Measurements from ENCODE around the gene IDS.
A peak's percentile ranks its signal among the peaks of the same experiment; 100 is the strongest.

The IDS gene

GRCh38 chrX:149513825-149514428 lies 8.8 kb upstream of the IDS start:
- Histone ChIP-seq H3K4me1 (ENCODE audit: control insufficient read depth, low read length) (no peaks in the 10 kb centered on the region), H3K27ac (ENCODE audit: low read depth, low read length) (no peak overlapping the region), H3K4me3 (ENCODE audit: low read length) (no peak overlapping the region), H3K9me2 (replicated peaks; ENCODE audit: control insufficient read depth, low read length) (no peaks in the 10 kb centered on the region), H3K79me2 (ENCODE audit: control insufficient read depth, low read length) (no peaks in the 10 kb centered on the region), H3K27me3 (ENCODE audit: control insufficient read depth, low read length) (0 out of 2 replicates have a peak, but pooled peaks cover 4% of the 10 kb centered on the region), H3K9me3 (ENCODE audit: control insufficient read depth, insufficient read depth, low read length) (no peaks in the 10 kb centered on the region), H4K20me1 (ENCODE audit: control insufficient read depth, insufficient read depth, low read depth, low read length) (no peaks in the 10 kb centered on the region), H3F3A (ENCODE audit: control insufficient read depth, insufficient read depth) (no peaks in the 10 kb centered on the region), H3K36me3 (ENCODE audit: control insufficient read depth, low read length) (no peaks in the 10 kb centered on the region), H3K4me2 (ENCODE audit: low read length) (no peak overlapping the region)
- TF ChIP-seq EZH2phosphoT487 (IDR thresholded peaks at IDR 0.05; ENCODE audit: borderline replicate concordance, low read length), result no peak
- TF ChIP-seq, protein P1, sequence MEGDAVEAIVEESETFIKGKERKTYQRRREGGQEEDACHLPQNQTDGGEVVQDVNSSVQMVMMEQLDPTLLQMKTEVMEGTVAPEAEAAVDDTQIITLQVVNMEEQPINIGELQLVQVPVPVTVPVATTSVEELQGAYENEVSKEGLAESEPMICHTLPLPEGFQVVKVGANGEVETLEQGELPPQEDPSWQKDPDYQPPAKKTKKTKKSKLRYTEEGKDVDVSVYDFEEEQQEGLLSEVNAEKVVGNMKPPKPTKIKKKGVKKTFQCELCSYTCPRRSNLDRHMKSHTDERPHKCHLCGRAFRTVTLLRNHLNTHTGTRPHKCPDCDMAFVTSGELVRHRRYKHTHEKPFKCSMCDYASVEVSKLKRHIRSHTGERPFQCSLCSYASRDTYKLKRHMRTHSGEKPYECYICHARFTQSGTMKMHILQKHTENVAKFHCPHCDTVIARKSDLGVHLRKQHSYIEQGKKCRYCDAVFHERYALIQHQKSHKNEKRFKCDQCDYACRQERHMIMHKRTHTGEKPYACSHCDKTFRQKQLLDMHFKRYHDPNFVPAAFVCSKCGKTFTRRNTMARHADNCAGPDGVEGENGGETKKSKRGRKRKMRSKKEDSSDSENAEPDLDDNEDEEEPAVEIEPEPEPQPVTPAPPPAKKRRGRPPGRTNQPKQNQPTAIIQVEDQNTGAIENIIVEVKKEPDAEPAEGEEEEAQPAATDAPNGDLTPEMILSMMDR (IDR thresholded peaks at IDR 0.05; ENCODE audit: low read depth, low read length, poor library complexity, severe bottlenecking), result no peak

- Histone ChIP-seq H4K20me1 (ENCODE audit: control insufficient read depth, insufficient read depth, low read depth, low read length) (no peaks in the 10 kb centered on the region), H3K27me3 (ENCODE audit: control insufficient read depth, low read length) (0 out of 2 replicates have a peak, but pooled peaks cover 3% of the 10 kb centered on the region), H3K4me3 (ENCODE audit: low read length) (no peak overlapping the region), H3K27ac (ENCODE audit: low read depth, low read length) (no peak overlapping the region), H3K79me2 (ENCODE audit: control insufficient read depth, low read length) (no peaks in the 10 kb centered on the region), H3K36me3 (ENCODE audit: control insufficient read depth, low read length) (no peaks in the 10 kb centered on the region), H3K4me2 (ENCODE audit: low read length) (no peak overlapping the region), H3F3A (ENCODE audit: control insufficient read depth, insufficient read depth) (no peaks in the 10 kb centered on the region), H3K4me1 (ENCODE audit: control insufficient read depth, low read length) (no peaks in the 10 kb centered on the region), H3K9me2 (replicated peaks; ENCODE audit: control insufficient read depth, low read length) (no peaks in the 10 kb centered on the region), H3K9me3 (ENCODE audit: control insufficient read depth, insufficient read depth, low read length) (no peaks in the 10 kb centered on the region)
- no peak for TF ChIP-seq EZH2phosphoT487 (IDR thresholded peaks at IDR 0.05; ENCODE audit: borderline replicate concordance, low read length)
- TF ChIP-seq, protein P1 (IDR thresholded peaks at IDR 0.05; ENCODE audit: low read depth, low read length, poor library complexity, severe bottlenecking), result peak; percentile 57
These were observed 7.2 kb upstream of the IDS start for GRCh38 chrX:149512225-149512885.

DNA sequence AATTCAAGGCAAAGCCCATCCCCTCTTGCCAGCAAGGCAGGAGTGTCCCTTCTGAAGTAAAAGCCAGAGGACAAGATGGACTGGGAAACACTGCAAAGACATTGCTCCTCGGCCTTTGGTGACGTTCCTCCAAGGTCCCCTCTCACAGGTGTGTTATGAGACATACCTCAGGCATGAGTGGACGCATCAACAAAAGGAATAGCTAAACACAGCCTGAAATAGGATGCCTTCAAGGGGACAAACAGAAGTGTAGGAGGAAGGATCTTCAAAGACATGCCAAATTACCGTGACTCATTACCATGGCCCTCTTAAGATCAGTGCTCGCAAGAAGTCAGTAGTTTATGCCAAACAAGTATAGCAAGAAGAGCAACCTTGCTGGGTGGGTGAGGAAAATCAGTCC lies 6.0 kb upstream of the IDS start:
- Histone ChIP-seq H3K27me3 (ENCODE audit: control insufficient read depth, low read length) (no peaks in the 10 kb centered on the region), H3K79me2 (ENCODE audit: control insufficient read depth, low read length) (no peaks in the 10 kb centered on the region), H3K9me3 (ENCODE audit: control insufficient read depth, insufficient read depth, low read length) (no peaks in the 10 kb centered on the region), H3K4me1 (ENCODE audit: control insufficient read depth, low read length) (no peaks in the 10 kb centered on the region), H3K4me2 (ENCODE audit: low read length) (no peak overlapping the region), H4K20me1 (ENCODE audit: control insufficient read depth, insufficient read depth, low read depth, low read length) (no peaks in the 10 kb centered on the region), H3K4me3 (ENCODE audit: low read length) (no peak overlapping the region), H3K27ac (ENCODE audit: low read depth, low read length) (no peak overlapping the region), H3K36me3 (ENCODE audit: control insufficient read depth, low read length) (no peaks in the 10 kb centered on the region), H3K9me2 (replicated peaks; ENCODE audit: control insufficient read depth, low read length) (no peaks in the 10 kb centered on the region), H3F3A (ENCODE audit: control insufficient read depth, insufficient read depth) (no peaks in the 10 kb centered on the region)
- TF ChIP-seq, protein P1 (IDR thresholded peaks at IDR 0.05; ENCODE audit: low read depth, low read length, poor library complexity, severe bottlenecking), result no peak
- no peak for TF ChIP-seq EZH2phosphoT487 (IDR thresholded peaks at IDR 0.05; ENCODE audit: borderline replicate concordance, low read length)
